ENCODE data around the gene ING5.
"Not testable (repeated sequence)": the region's sequence is repeated elsewhere in the genome, so short reads cannot be mapped to it uniquely, and the experiment has no call there.

The ING5 gene

DNA sequence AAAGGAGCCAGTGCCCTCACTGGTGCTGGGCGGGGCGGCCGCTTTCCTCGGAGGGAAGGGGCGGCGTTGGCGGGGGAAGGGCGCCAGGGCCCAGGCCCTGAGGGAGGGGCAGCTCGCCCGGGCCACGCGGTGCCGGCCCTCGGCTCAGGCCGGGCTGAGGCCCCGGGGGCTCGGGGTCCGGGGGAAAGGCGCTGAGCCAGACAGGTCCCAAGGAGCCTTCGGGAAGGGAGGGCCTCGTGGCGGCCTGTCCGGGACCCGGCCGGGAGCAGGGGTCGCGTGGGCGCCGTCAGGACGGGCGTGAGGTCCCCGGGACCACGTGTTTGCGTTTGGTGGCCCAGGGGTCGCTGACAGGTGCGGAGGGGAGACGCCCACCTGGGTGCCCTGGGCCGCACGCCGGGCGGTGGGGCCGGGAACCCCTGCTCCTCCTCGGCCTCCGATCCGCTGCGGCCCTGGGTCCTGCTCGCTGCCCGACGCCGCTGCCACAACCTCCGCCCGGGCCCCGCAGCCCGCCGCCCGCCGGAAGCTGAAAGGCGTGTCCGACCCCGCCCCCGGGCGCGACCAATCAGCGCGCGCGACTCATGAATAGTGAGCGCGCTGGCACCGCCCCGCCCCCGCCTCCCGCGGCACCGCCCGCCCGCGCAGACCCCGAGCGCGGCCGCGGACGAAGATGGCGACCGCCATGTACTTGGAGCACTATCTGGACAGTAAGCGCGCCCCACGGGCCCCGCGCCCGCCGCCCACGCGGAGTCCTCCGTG, at the start of gene ING5:
Gene ING5 (plus strand): TSS at position 641 of the 756 bp plus-strand sequence. CDS start 27 bp downstream, at position 668.
- peak; percentile 96 for DNase-seq

DNA sequence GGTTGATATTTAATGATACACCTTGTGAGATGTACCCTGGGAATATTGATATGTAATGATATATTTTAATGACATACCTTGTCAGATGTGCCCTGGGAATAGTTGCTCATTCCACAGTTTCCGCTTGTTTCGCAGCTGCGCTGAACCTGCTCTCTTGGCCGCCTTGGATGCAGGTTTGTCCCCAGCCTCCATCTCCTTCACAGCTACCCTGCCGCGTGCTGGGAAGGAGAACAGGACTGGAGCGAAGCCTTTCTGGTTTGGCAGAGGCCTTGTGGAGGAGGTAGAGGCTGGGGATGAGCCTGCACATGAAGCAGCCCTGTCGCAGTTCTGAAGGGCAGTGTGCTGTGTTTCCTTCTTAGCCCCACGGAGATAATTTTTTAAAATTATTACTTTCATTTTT, 49.7 kb upstream of the ING5 start:
- no peak for DNase-seq

DNA sequence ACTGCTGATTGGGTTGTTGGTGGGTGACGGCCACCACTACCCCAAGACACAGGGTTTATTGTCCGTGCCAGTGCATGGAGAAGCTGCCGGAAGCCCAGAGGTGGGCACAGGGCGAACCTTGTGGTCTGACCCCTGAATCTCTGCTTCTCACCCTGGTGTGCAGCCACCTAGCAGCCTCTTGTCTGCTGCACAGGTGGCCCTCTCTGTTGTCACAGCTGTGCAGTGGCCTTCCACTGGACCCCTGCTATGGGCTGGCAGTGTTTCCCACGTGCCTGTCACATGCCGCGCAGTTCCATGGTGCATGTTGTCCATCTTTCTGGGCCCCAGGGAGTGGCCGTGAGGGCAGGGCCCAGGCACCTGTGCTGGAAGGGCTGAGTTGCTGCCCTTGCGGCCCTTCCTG, 49.1 kb upstream of the ING5 start:
- no peak for DNase-seq

DNA sequence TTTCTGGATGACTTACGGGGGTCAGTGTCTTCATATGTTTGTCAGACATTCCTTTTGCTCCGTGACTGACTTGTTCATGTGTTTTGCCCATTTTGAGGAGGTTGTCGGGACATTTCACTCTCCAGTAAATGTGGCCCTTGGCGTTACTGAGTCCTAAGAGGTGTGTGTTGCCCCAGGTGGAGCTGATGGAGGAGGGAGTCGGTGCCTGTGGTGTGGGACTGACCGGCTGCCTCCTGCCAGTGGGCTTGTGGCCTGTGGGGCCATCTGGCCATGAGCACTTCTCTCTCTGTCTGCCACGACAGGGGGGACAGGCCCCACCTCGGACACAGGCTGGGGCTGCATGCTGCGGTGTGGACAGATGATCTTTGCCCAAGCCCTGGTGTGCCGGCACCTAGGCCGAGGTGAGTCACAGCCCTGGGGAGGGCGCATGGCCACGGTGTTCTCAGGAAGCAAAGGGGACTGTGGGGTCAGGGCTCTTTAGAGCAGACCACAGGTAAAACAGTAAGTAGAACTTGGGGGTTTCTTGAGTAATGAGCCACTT, 48.6 kb upstream of the ING5 start:
- DNase-seq, result no peak

DNA sequence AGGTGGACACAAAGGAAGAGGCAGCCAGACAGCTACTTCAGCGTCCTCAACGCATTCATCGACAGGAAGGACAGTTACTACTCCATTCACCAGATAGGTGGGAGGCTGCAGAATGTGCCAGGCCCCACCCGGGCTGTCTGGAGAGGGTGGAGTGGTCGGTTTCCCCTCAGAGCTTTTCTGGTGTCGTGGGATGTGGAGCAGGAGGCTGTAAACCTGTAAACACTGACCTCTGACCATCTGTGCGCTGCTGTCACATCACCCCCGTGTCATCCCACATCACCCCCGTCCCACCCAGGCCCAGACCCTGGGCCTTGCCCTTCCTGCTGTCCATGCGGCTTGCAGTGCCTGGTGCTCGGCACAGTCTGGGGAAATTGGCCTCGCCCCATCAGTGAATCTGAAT, 47.3 kb upstream of the ING5 start:
- DNase-seq, result no peak

DNA sequence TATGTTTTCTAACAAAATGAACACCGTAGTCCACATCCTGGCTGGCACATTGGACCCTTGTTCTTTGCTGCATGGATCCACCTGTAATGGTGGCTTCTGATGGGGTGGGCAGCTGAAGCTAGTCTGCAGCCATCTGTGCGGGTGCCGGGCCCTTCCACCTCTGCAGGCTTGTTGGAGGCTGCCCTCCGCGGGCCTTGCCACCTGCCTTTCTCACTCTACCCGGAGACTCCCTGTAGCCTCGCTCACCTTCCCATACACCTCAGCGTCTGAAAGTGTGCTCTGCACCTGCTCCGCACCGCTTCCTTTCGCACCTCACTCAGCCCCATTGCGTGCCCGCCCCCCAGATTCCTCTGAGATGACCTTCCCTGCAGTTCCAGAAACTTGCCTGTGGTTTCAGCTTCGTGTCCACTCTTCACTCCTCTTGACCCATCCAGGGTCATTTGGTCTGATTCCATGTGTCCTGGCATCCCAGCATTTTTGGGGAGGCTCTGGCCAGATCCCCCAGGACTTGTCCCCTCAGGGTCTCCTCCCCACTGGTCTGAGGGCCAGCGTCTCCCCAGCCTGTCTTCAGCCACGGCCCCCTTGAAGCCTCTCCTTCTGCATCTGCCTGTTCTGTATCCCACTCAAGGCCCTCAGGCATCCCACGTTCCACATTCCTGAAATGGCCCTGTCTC, 46.2 kb upstream of the ING5 start:
- no peak for DNase-seq

DNA sequence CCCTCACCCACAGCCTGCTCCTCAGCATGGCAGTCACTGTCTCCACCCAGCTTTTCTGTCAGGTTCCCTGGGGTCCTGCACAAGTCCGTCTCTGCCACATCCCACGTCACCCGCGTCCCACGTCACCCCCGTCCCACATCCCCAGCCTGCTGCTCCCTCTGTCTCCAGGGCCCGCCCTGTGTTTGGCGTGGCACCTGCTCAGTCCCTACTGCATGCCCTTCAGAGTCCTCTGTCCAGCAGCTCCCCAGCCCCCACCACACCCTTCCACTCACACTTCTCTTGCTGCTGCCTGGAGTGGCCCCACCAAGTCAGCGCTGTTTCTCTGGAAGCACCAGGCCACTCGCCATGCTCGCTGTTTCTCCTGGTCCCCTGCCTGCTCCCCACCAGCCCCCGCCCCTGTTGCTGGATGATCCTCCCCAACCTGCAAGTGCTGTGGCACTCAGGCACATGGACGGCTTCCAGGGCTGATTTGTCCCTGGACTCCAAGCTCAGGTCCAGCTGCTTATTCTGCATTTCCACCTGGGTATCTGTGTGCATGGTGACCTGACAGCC, 45.6 kb upstream of the ING5 start:
- no peak for DNase-seq

DNA sequence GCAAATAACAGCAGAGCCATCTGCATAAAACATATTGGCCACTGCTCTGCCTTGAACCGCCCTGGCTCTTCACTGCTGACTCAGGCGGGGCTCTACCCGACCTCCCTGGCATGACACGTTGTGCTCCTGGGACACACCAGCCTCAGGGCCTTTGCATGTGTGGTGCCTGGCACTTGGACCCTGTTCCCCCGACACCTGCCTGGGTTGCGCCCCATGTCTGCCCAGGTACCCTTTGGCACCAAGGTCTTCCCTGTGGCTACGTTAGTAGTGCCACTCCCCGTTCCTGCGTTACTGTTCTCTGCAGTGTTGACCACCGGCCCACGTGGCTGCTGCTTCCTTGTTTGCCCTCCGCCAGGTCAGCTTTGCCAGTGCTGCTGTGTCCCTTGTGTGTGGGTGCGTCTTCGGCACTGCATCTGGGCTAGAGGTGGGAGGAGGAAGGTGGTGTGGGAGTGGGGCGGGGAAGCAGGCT, 44.0 kb upstream of the ING5 start:
- no peak for DNase-seq

DNA sequence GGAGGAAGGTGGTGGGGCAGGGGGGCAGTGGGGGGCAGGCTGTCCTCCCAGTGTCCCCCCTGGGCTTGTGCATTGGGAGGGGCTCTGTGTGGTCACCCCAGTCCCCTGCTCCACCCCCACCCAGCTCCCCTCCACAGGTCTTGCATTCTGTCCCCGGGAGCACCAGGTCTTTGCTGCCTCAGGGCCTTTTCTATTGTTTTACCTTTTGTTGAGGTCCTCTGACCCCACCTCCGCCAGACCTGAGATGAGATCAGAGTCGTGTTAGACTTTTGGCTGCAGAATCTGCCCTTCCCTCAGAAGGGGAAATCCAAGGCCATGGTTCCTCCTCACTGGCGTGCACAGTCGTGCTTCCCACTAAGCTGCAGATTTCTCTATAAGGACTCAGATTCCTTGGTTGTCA, 43.5 kb upstream of the ING5 start:
- DNase-seq, result no peak

DNA sequence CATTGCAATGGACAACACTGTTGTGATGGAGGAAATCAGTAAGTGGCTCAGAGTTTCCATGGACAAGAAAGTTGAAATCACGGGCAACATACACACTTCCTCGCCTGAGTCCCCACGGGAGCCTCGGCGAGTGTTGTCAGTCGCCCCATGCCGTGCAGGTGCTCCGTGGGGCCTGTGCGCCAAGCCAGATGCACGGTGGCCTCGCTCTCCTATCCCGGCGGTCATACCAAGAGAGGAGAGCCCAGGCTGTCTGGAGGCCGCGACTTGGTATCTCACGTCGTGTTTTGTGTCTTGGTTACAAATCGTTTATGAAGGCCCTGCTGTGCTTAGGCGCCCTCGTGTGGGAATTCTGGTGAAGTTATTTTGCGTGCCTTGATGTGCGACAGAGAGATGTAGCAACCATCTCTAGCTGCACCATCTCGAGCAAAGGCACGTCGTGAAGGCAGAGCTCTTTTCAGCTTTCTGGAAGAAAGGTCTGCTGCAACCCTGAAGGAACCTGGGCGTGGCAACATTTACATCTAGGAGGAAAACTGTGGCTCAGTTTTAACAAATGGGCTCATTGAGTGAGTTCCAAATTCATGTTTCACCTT, 42.6 kb upstream of the ING5 start:
- peak; percentile 46 for DNase-seq

DNA sequence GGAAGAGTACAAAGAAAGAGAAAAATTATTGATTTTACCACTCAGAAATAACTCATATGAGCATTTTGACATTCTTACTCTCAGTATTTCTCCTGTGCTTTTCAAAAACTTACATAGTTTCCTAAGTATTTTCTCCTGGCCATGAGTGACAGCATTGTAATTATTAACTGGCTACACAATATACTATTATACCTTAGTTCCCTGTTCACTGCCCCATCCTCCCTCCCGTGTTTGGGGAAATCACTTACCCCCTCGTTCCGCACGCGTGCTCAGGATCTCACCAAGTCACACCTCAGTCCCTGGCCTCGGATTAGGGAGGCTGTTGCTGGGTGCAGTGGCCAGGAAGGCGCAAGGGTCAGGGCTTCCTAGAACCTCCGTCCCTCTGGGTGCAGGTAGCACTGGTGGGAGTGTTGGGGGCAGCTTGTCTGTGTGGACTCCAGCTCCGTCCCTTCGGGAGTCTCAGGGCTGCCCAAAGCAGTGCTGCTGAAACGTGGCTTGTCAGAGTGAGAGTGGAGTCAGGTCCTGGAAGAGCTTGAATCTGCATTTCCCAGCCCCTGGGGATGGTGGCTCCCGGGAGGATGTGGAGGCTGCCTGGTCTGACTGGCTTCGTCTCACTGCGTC, 41.1 kb upstream of the ING5 start:
- DNase-seq, result no peak

DNA sequence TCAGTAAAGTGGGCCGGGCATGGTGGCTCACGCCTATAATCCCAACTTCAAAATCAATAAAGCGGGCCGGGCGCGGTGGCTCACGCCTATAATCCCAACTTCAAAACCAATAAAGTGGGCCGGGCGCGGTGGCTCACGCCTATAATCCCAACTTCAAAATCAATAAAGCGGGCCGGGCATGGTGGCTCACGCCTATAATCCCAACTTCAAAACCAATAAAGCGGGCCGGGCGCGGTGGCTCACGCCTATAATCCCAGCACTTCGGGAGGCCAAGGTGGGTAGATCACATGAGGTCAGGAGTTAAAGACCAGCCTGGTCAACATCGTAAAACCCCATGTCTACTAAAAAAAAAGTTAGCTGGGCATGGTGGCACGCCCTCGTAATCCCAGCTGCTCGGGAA, 39.1 kb upstream of the ING5 start:
- not testable (repeated sequence) for DNase-seq

DNA sequence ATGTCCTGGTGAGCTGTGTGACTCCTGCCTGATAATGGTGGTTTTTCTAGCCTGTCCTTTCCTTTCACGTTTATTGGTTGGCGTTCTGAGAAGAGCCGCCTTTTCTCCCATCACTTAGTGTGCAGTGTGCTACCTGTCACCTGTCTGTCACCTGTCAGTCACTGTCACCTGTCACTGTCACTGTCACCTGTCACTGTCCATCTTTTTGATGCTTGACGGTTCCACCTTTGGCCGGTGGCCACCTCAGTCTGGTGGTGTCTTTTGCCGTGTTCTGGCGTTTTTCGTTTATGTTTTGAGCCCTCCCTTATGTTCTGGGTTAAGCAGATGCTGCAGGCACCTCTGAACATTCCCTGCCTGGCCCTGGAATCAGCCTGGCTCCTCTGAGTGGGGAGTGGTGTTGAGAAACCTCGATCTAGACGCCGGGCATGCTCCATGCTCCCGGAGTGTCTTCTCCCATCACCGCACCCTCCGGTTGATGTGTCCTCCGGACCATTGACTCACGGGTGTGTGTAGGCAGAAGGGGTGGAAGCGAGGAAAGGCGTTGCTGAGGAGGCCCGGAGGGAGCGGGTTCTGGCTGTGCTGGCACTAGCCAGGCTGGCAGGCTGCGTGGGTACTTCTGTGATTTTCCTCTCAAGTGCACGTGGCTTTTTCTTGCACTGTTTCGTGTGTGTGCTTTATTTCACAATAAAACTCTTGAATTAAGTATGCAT, 36.0 kb upstream of the ING5 start:
- DNase-seq, result no peak

DNA sequence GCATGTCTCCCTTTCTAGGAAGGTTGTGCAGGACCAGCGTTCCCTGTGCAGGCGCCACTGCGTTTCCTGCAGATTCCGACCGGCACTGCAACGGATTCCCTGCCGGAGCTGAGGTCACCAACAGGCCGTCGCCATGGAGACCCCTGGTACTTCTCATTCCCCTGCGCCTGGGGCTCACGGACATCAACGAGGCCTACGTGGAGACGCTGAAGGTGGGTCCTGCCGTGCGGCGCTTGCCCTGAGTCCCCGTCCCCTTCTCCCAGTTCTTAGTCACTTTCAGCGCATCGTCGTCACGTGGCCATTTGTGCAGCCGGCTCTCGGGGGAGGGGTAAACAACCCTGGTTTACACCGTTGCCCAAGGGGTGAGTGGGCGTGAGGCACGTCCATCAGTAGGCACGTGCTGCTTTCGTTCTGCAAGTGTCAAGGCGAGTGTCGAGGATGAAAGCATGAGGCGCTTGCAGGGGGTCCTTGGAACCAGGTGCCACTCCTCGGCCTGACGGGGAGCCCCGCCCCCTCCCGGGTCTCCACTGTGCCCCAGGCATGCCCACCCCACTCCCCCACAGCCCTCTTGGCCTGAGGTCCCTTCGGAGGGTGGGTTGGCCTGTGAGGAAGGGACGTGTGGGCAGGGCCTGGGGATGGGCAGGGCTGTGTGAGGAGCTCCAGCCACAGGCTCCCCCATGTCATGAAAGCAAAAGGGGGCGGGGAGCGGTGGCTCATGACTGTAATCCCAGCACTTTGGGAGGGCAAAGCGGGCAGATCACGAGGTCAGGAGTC, 35.0 kb upstream of the ING5 start:
- DNase-seq, result no peak

DNA sequence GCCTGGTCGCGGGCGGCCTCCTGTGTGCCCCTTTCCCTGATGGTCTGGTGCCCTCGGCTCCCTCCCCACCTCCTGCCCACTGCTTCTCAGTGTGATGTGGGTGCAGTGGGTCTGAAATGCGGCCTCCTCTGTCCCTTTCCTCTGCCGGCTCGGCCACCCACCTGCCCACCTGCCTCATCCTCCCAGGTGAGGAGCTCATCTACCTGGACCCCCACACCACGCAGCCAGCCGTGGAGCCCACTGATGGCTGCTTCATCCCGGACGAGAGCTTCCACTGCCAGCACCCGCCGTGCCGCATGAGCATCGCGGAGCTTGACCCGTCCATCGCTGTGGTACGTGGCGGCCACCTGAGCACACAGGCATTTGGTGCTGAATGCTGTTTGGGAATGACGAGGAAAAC, 33.5 kb upstream of the ING5 start:
- no peak for DNase-seq

DNA sequence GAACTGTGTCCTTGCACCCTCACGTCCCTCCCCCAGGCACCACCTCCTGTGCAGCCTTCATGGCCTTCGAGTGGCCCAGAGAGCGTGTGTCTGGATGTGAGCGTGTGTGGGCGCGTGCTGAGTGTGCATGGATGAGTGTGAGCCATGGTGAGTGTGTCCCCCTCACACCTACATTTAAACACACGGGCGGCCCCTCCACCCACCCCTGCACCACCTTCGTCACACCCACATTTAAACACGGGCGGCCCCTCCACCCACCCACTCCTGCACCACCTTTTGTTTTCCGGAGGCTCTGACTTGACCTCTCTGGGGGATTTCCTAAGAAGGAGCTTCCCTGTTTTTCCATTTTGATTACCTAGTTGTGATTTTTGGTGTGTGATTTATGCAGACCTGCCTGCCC, 33.0 kb upstream of the ING5 start:
- DNase-seq, result no peak

DNA sequence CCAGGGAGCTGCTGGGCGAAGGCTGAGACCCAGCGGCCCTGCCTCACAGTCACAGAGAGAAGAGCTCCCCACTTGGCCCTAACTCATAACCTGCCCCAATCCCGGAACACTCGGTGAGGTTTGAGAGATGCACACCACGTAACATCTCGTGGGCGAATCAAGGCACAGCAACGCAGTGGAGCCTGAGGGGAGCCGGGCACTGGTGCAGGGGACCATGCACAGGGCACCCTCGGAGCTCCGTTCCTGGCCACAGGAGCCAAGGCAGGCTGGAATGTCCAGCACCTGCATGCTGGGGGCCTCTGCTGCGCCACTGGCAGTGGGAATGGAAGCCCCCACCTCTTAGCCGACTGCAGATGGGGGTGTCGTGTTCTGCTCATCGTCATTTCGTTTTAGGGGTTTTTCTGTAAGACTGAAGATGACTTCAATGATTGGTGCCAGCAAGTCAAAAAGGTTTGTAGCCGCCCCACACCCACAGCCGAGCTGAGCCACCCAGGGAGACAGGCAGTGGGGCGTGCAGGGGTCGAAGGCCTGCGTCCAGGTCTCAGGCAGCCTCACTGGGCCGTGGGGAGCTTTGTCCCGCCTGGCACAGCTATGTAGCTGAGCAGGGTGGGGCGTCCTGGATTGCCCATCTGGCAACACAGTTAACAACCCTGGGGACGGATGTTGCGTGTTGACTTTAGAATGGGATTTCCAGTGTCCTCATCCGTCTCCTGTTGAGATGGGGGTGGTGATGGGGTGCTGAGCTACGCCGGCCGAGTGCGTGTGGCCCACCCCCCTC, 31.3 kb upstream of the ING5 start:
- no peak for DNase-seq

DNA sequence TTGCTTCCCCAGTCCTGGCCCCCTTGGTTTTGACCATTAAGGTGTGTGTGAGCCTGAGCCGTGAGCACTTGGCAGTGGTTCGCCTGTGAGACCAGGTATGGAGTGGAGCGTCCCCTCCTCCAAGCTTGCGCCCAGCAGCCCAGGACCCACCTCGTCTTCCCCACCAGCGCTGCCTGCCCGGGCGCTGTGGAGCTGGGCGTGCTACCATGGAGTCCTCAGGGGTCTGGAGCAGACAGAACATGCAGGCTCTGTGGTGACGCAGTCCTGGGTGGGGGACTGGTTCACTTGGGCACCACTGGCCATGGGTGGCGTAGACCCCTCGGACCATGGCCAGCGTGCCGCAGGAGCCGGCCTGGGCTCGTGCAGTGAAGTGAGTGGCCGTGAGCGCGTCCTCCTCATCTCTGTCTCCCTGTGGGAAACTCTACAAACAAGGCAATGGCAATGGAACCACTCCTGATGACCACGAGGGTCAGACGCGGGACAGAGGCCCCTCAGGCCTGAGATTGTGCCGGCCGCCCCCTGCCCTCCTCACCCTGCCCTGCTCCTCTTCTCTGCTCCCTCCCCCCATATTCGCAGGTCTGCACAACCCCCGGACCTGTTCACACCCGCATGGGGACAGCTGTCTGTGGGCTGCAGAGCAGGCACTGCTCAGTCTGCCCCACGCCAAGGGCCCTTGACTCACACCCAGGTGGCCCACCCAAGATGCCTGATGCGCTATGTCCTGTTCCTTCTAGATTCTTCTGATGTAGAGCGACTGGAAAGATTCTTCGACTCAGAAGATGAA, 30.2 kb upstream of the ING5 start:
- no peak for DNase-seq

DNA sequence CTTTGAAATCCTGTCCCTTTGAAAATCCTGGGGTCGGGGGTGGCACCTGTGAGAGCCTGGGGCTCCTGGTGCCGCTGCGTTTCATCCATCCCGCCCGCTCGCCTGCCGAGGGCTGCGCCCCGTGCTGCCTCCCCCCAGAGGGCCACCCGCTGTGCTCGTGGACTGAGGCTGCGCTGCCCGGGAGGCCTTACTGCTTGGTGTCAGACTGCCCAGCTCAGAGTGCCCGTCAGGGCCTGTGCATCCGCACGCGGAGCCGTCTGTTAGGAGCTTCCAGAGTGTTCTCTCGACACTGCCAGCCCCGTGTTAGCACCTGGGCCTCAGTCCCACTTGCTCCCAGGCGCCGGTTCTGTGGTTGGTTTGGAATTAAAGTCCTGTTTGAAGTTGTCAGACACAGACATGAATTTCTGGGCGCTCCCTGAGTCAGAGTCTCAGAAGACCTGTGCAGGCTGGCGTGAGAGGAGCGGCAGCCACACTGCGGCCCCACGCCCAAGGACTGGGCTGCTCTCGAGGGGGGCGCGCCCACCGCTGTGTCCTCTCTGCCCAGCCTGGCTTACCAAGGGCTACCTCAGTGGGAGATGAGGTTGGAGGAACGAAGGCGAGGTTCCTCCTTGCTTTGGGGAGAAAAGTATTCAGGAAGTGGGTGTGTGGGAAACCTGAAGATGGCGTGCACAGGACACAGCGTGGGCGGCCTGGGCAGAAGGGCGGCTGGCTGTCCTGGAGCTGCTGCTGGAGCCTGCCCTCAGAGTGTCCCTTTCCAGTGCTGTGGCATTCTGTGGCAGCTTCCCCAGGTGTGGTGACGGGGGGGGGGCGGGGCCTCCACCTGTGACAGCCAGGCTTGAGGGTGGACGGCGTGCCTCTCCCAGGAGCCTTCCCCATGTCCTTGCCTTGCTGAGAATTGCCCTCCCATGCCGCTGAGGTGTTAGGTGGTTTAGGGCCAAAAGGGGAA, 29.3 kb upstream of the ING5 start:
- DNase-seq, result no peak
